Keratinocyte (primary cell): Measurements from ENCODE around the gene SLC9A2. TPM values are rescaled to one million over a fixed set of nuclear protein-coding genes. Genes with fewer than 3 reads are reported as not detected.

Experiments used
- DNase-seq: peaks from one replicate; pipeline ENCODE4 v3.0.0-alpha.2; 2011; ENCODE audit warnings: low read depth, missing footprints, low spot score
- FAIRE-seq: peaks from 2 replicates; lab custom pipeline; 2011; peaks lifted over from hg19 to GRCh38; lab: Jason Lieb, UNC
- H2AFZ ChIP-seq: 2 replicates; pipeline ENCODE4 v1.6.0; 2012; ENCODE audit warnings: low read length, control low read depth, inconsistent platforms; ENCODE audit not compliant: control insufficient read depth
- H3K27ac ChIP-seq: 2 replicates; pipeline ENCODE4 v1.5.1; 2011; ENCODE audit warnings: low read length; ENCODE audit not compliant: control insufficient read depth, insufficient read depth
- H3K27me3 ChIP-seq: 3 replicates; pipeline ENCODE4 v1.6.0; 2011; ENCODE audit warnings: low read length; ENCODE audit not compliant: control insufficient read depth, insufficient read depth; ENCODE audit errors: extremely low read depth
- H3K36me3 ChIP-seq, 2 experiments: 2 replicates in 1 of 2; 3 replicates in 1 of 2; pipeline ENCODE4 v1.5.1; 2011; ENCODE audit warnings: low read length in 2 of 2, mild to moderate bottlenecking in 1 of 2; ENCODE audit not compliant: control insufficient read depth in 2 of 2, insufficient read depth in 2 of 2; ENCODE audit errors: extremely low read depth in 1 of 2
- H3K4me1 ChIP-seq: 3 replicates; pipeline ENCODE4 v1.5.1; 2011; ENCODE audit warnings: low read length; ENCODE audit not compliant: control insufficient read depth, insufficient read depth; ENCODE audit errors: extremely low read depth
- H3K4me2 ChIP-seq: 3 replicates; pipeline ENCODE4 v1.6.0; 2011; ENCODE audit warnings: low read depth, low read length; ENCODE audit not compliant: control insufficient read depth, insufficient read depth; ENCODE audit errors: extremely low read depth
- H3K4me3 ChIP-seq, 3 experiments: fragments of 200-600 bp in 1 of 3; sonication (generic) in 1 of 3; 2 replicates in 2 of 3; 3 replicates in 1 of 3; pipeline ENCODE4 v1.5.1; 2011 to 2016; ENCODE audit warnings: low read length in 3 of 3, mild to moderate bottlenecking in 3 of 3, control low read depth in 2 of 3, inconsistent platforms in 1 of 3, low read depth in 1 of 3, mixed read lengths in 1 of 3, mixed run types in 1 of 3, moderate library complexity in 1 of 3; ENCODE audit not compliant: control insufficient read depth in 2 of 3, insufficient read depth in 2 of 3; ENCODE audit errors: extremely low read depth in 1 of 3
- H3K79me2 ChIP-seq: 2 replicates; pipeline ENCODE4 v1.6.0; 2012; ENCODE audit warnings: low read length; ENCODE audit not compliant: control insufficient read depth, insufficient read depth
- H3K9ac ChIP-seq: 3 replicates; pipeline ENCODE4 v1.6.0; 2011; ENCODE audit warnings: low read length; ENCODE audit not compliant: control insufficient read depth, insufficient read depth; ENCODE audit errors: extremely low read depth
- H3K9me1 ChIP-seq: 3 replicates; pipeline ENCODE4 v1.6.0; 2011; ENCODE audit warnings: low read length; ENCODE audit not compliant: control insufficient read depth, insufficient read depth; ENCODE audit errors: extremely low read depth
- H3K9me3 ChIP-seq: 2 replicates; pipeline ENCODE4 v1.5.1; 2012; ENCODE audit warnings: low read depth, low read length; ENCODE audit not compliant: control insufficient read depth
- H4K20me1 ChIP-seq: 3 replicates; pipeline ENCODE4 v1.6.0; 2011; ENCODE audit warnings: low read length; ENCODE audit not compliant: control insufficient read depth, insufficient read depth; ENCODE audit errors: extremely low read depth
- CTCF ChIP-seq, 3 experiments: IDR thresholded peaks in 1 of 3; conservative IDR thresholded peaks in 1 of 3; optimal IDR thresholded peaks in 1 of 3; 2 replicates in 2 of 3; 3 replicates in 1 of 3; pipeline versions ENCODE3 to v1.5.1; 2011; ENCODE audit warnings: low read length in 3 of 3, mild to moderate bottlenecking in 3 of 3, moderate library complexity in 2 of 3, control low read depth in 1 of 3, inconsistent platforms in 1 of 3; ENCODE audit not compliant: insufficient read depth in 2 of 3; ENCODE audit errors: extremely low read depth in 1 of 3
- EZH2 ChIP-seq: IDR thresholded peaks from one replicate; pipeline ENCODE4 v1.6.1; 2012; ENCODE audit warnings: inconsistent platforms, mild to moderate bottlenecking, low read length, moderate library complexity
- dilution Hi-C: fragments of 300-500 bp; cut with MboI; formaldehyde crosslinking; loops from one replicate; pipeline ENCODE4 v1.7.0; 2020; ENCODE audit warnings: low sequenced_read_pairs; ENCODE audit not compliant: extremely low pct_ligation_motif_present
- polyA plus RNA-seq, 5 experiments: library from polyadenylated mRNA; depleted of rRNA in 3 of 5; stranded (reverse) in 3 of 5; stranded (forward) in 1 of 5; unstranded in 1 of 5; fragments of >200 nt; gene quantifications; 1 replicate in 1 of 5; 2 replicates in 3 of 5; 3 replicates in 1 of 5; pipeline versions ENCODE4 v1.2.1 to v1.2.3, GENCODE V29; 2011 to 2012; ENCODE audit warnings: missing spikeins in 2 of 5, low read depth in 1 of 5, low replicate concordance in 1 of 5

The SLC9A2 gene
- polyA plus RNA-seq, 1 donor (not counting 4 experiments of a cell fraction or from before 2014, with no cell fraction given), result 0.13 TPM

- no peak for TF ChIP-seq EZH2
- TF ChIP-seq CTCF (optimal IDR thresholded peaks at IDR 0.05 in 1 of 3, IDR thresholded peaks at IDR 0.05 in 1 of 3, conservative IDR thresholded peaks at IDR 0.05 in 1 of 3; ENCODE audit: extremely low read depth in 1 of 3, insufficient read depth in 2 of 3, low read length in 3 of 3), result no peak
- no peak for FAIRE-seq
- no peak overlapping the region for H3K4me2 ChIP-seq
Measured at GRCh38 chr2:102593516-102593915, 25.8 kb upstream of the SLC9A2 start.

GRCh38 chr2:102594445-102595016 is 24.8 kb upstream of the SLC9A2 start:
- no peak for FAIRE-seq

More at GRCh38 chr2:102593516-102593915, 25.8 kb upstream of the SLC9A2 start:
- Histone ChIP-seq H3K9me1 (no peaks in the 10 kb centered on the region), H3K27me3 (no peaks in the 10 kb centered on the region), H3K4me3 (no peak overlapping the region), H3K36me3 (no peaks in the 10 kb centered on the region), H2AFZ (no peak overlapping the region), H3K79me2 (no peaks in the 10 kb centered on the region), H4K20me1 (no peaks in the 10 kb centered on the region), H3K4me1 (no peaks in the 10 kb centered on the region), H3K9ac (no peak overlapping the region), H3K9me3 (no peaks in the 10 kb centered on the region), H3K27ac (no peak overlapping the region)
- DNase-seq, result no peak
- dilution Hi-C loops, result loop anchor here (25.0 kb wide), 1 partner anchor 131 kb away; the partner anchor contains the start of gene SLC9A4

More at GRCh38 chr2:102594445-102595016, 24.8 kb upstream of the SLC9A2 start:
- Histone ChIP-seq H3K9ac (no peak overlapping the region), H3K4me1 (no peaks in the 10 kb centered on the region), H3K27me3 (peaks cover 2% of the 10 kb centered on the region), H3K9me1 (no peaks in the 10 kb centered on the region), H3K27ac (no peak overlapping the region), H3K4me2 (no peak overlapping the region), H3K79me2 (no peaks in the 10 kb centered on the region), H4K20me1 (no peaks in the 10 kb centered on the region), H3K36me3 (no peaks in the 10 kb centered on the region), H3K9me3 (no peaks in the 10 kb centered on the region), H2AFZ (no peak overlapping the region), H3K4me3 (no peak overlapping the region)
- TF ChIP-seq CTCF (optimal IDR thresholded peaks at IDR 0.05 in 1 of 3, IDR thresholded peaks at IDR 0.05 in 1 of 3, conservative IDR thresholded peaks at IDR 0.05 in 1 of 3; ENCODE audit: extremely low read depth in 1 of 3, insufficient read depth in 2 of 3, low read length in 3 of 3), result no peak
- TF ChIP-seq EZH2, result no peak
- no peak for DNase-seq
- dilution Hi-C loops, result loop anchor here (25.0 kb wide), 1 partner anchor 132 kb away; the partner anchor contains the start of gene SLC9A4
